Psoas muscle (tissue), 8 donors: ENCODE measurements around the gene RASSF1. TPM values are rescaled to one million over a fixed set of nuclear protein-coding genes. Genes with fewer than 3 reads are reported as not detected.

Experiments used
- ATAC-seq, 4 donors: fragments of 200-7000 bp; cut with Tn5 transposase; one replicate each; pipeline ENCODE4 v1.9.1; 2020; ENCODE audit warnings: moderate library complexity in 3 of 4, mild to moderate bottlenecking in 2 of 4
- DNase-seq, 2 donors: peaks; one replicate each; pipeline ENCODE4 v3.0.0-alpha.2; 2020
- H3K27ac ChIP-seq: fragments of 200-600 bp; one replicate; pipeline ENCODE4 v1.8.0; 2022
- H3K27me3 ChIP-seq, 3 donors: fragments of 200-600 bp in 1 of 3; one replicate each; pipeline versions ENCODE4 v1.6.1 to v1.8.0; 2013 to 2022; ENCODE audit warnings: low read length in 2 of 3, mild to moderate bottlenecking in 2 of 3, moderate library complexity in 1 of 3; ENCODE audit not compliant: insufficient read depth in 3 of 3
- H3K36me3 ChIP-seq, 2 donors: fragments of 200-600 bp in 1 of 2; one replicate each; pipeline versions ENCODE4 v1.6.1 to v1.8.0; 2013 to 2022; ENCODE audit warnings: low read depth in 1 of 2, mild to moderate bottlenecking in 1 of 2, moderate library complexity in 1 of 2; ENCODE audit not compliant: insufficient read depth in 1 of 2
- H3K4me1 ChIP-seq: fragments of 200-600 bp; one replicate; pipeline ENCODE4 v1.8.0; 2022
- H3K4me3 ChIP-seq: fragments of 200-600 bp; one replicate; pipeline ENCODE4 v1.8.0; 2022; ENCODE audit warnings: mild to moderate bottlenecking
- H3K9me3 ChIP-seq: fragments of 200-600 bp; one replicate; pipeline ENCODE4 v1.8.0; 2022
- CTCF ChIP-seq: fragments of 200-600 bp; IDR thresholded peaks from one replicate; pipeline ENCODE4 v1.8.0; 2022; ENCODE audit warnings: antibody characterized with exemption
- WGBS, 3 donors: extraction: QIAGEN DNeasy Blood & Tissue Kit; methylation state at CpG; one replicate each; pipeline versions ENCODE4 v1.1.6 to v1.1.7; 2013; 5-methylcytosine and 5-hydroxymethylcytosine counted together
- intact Hi-C, 2 donors: fragments of 100-400 bp; cut with DNase I; formaldehyde crosslinking; loops; one replicate each; pipeline versions ENCODE4 v1.11.0 to v1.14.2; 2022
- polyA plus RNA-seq, 3 donors: library from polyadenylated mRNA; stranded (reverse); fragments of 200-250 nt; gene quantifications; one replicate each; pipeline ENCODE4 v1.2.3, GENCODE V29; 2013
- total RNA-seq, 4 donors: library from RNA; stranded (reverse); fragmentation: NEBNext Ultra II Directional in 2 of 4; extraction: Animal tissue kit (Norgen Biotek cat#: 25700) in 2 of 4; gene quantifications; one replicate each; pipeline versions ENCODE4 v1.2.1 to v1.2.4, GENCODE V29; 2021 to 2023
- donor health status: healthy with polysubstance abuse.
- donor health status: DM: no; HTN: no; CAD: no; lungs with moderate emphysema.
- donor health status: Bipolar disorder and iron deficiency.
- donor health status: healthy.
- donor health status: DM: yes; HTN: yes; CAD: no.
- donor health status: DM: no; HTN: no; CAD: no.
- donor health status: DM: no; HTN: no; CAD: no.
- donor health status: DM: yes; HTN: yes; CAD: no.

Gene RASSF1
- total and polyA plus RNA-seq, 7 donors = 10.1 to 84.5 (median 24.2) TPM

- no peak for TF ChIP-seq CTCF
- peaks cover 30% of the 10 kb centered on the region for H3K4me1 ChIP-seq
- no peak overlapping the region for H3K4me3 ChIP-seq
- 85 to 89% (median 87%) methylated on average over 4 of the region's 4 CpGs for WGBS, 3 donors
- ATAC-seq (no peak), DNase-seq (no peak)
- no peaks in the 10 kb centered on the region for H3K27me3 ChIP-seq
- H3K9me3 ChIP-seq = no peaks in the 10 kb centered on the region
- H3K36me3 ChIP-seq = peaks cover 4 to 23% of the 10 kb centered on the region in 2 donors
- H3K27ac ChIP-seq = peak overlapping the region; percentile 99
- intact Hi-C loops = no loop called here
These were observed 46.5 kb downstream of the RASSF1 start for GRCh38 chr3:50294089-50294488.

GRCh38 chr3:50293079-50293801 is 47.4 kb downstream of the RASSF1 start:
- no peaks in the 10 kb centered on the region for H3K27me3 ChIP-seq
- intact Hi-C loops = no loop called here
- no peaks in the 10 kb centered on the region for H3K9me3 ChIP-seq

GRCh38 chr3:50292159-50293078 is 48.2 kb downstream of the RASSF1 start, which contains the start of gene IFRD2:
Gene IFRD2, minus strand, starts transcription at chr3:50292429. Its CDS starts 155 bp downstream, at chr3:50292274.
- intact Hi-C loops = no loop called here
- DNase-seq (peak; percentile 97 to 99), ATAC-seq (peak; percentile 90 to 92 (median 91))
- 0 to 1% (median 1%) methylated on average over 42 to 67 of the region's 67 CpGs for WGBS, 3 donors
- peaks cover 11 to 39% of the 10 kb centered on the region in 2 donors for H3K36me3 ChIP-seq
- peaks cover 20% of the 10 kb centered on the region for H3K4me1 ChIP-seq
- H3K27me3 ChIP-seq = no peaks in the 10 kb centered on the region
- H3K4me3 ChIP-seq = peak within 1 kb of the TSS; percentile 96
- H3K27ac ChIP-seq = peak within 1 kb of the TSS; percentile 99
- no peaks in the 10 kb centered on the region for H3K9me3 ChIP-seq
- TF ChIP-seq CTCF = no peak

More at GRCh38 chr3:50293079-50293801, 47.4 kb downstream of the RASSF1 start:
- Histone ChIP-seq H3K27ac (peak overlapping the region; percentile 99), H3K36me3 (peaks cover 5 to 31% of the 10 kb centered on the region in 2 donors), H3K4me3 (peak overlapping the region; percentile 96), H3K4me1 (peaks cover 24% of the 10 kb centered on the region)
- DNase-seq (no peak), ATAC-seq (peak in 1 of 4 donors; percentile 1)
- TF ChIP-seq CTCF = no peak
- 49 to 57% (median 50%) methylated on average over 12 of the region's 12 CpGs for WGBS, 3 donors

GRCh38 chr3:50290161-50290641 is 50.4 kb downstream of the RASSF1 start:
- intact Hi-C loops = no loop called here
- TF ChIP-seq CTCF = no peak
- Histone ChIP-seq H3K4me1 (peaks cover 20% of the 10 kb centered on the region), H3K9me3 (no peaks in the 10 kb centered on the region), H3K36me3 (peaks cover 14 to 46% of the 10 kb centered on the region in 2 donors), H3K4me3 (no peak overlapping the region), H3K27ac (no peak overlapping the region), H3K27me3 (no peaks in the 10 kb centered on the region)
- 82 to 91% (median 84%) methylated on average over 16 of the region's 16 CpGs for WGBS, 3 donors
- ATAC-seq (no peak), DNase-seq (no peak)
